Esophagus muscularis mucosa (tissue), 4 donors: ENCODE measurements around the gene PANX1. TPM values are rescaled to one million over a fixed set of nuclear protein-coding genes. Genes with fewer than 3 reads are reported as not detected.

ENCODE experiments used
- DNase-seq: peaks from one replicate; pipeline ENCODE4 v3.0.0-alpha.2; 2017; ENCODE audit errors: extremely low spot score
- H3K27ac ChIP-seq, 4 donors: fragments of 200-600 bp; sonication (generic); replicated peaks in 1 of 4; 1 replicate in 3 of 4; 2 replicates in 1 of 4; pipeline ENCODE4 v1.5.1; 2016 to 2019; ENCODE audit warnings: mild to moderate bottlenecking in 1 of 4
- H3K27me3 ChIP-seq, 4 donors: fragments of 200-600 bp; sonication (generic); one replicate each; pipeline versions ENCODE4 v1.5.1 to v1.6.0; 2016 to 2019
- H3K36me3 ChIP-seq, 4 donors: fragments of 200-600 bp; sonication (generic); one replicate each; pipeline ENCODE4 v1.5.1; 2016 to 2019
- H3K4me1 ChIP-seq, 4 donors: fragments of 200-600 bp; sonication (generic); one replicate each; pipeline ENCODE4 v1.5.1; 2016 to 2019
- H3K4me3 ChIP-seq, 4 donors: fragments of 200-600 bp; sonication (generic); 1 replicate in 2 of 4; 2 replicates in 2 of 4; pipeline ENCODE4 v1.5.1; 2016 to 2019; ENCODE audit warnings: mild to moderate bottlenecking in 4 of 4, moderate library complexity in 1 of 4
- H3K9me3 ChIP-seq, 4 donors: fragments of 200-600 bp; sonication (generic); 1 replicate in 3 of 4; 2 replicates in 1 of 4; pipeline ENCODE4 v1.5.1; 2016 to 2019
- CTCF ChIP-seq, 3 experiments: fragments of 200-600 bp in 2 of 3; fragments of 450-650 bp in 1 of 3; sonication (generic) in 2 of 3; IDR thresholded peaks; one replicate each; pipeline ENCODE4 v1.5.1; 2017 to 2019; ENCODE audit warnings: antibody characterized with exemption in 3 of 3, mild to moderate bottlenecking in 2 of 3, moderate library complexity in 1 of 3
- EP300 ChIP-seq: sonication (generic); formaldehyde crosslinking; IDR thresholded peaks from one replicate; pipeline ENCODE4 v1.6.1; 2017; ENCODE audit warnings: antibody characterized with exemption
- POLR2A ChIP-seq: fragments of 450-650 bp; IDR thresholded peaks from one replicate; pipeline ENCODE4 v1.6.1; 2017; ENCODE audit warnings: antibody characterized with exemption, moderate library complexity, mild to moderate bottlenecking, low read depth
- POLR2AphosphoS5 ChIP-seq, 2 donors: sonication (generic); formaldehyde crosslinking; IDR thresholded peaks; one replicate each; pipeline ENCODE4 v1.6.1; 2017; ENCODE audit warnings: antibody characterized with exemption in 2 of 2
- WGBS: methylation state at CpG from one replicate; pipeline ENCODE4 v1.1.5; 2018; 5-methylcytosine and 5-hydroxymethylcytosine counted together
- intact Hi-C: fragments of 100-400 bp; cut with DNase I; formaldehyde crosslinking; loops from one replicate; pipeline ENCODE4 v1.15.1; 2023
- total RNA-seq, 4 donors: library from RNA; depleted of rRNA; stranded (reverse); fragments of >200 nt; gene quantifications; one replicate each; pipeline versions ENCODE4 v1.1.0 to v1.2.1, GENCODE V29; 2016

PANX1 gene
- total RNA-seq, 4 donors from 2014 or later: 25.7 to 35.6 (median 29.7) TPM

- WGBS: 93% methylated on average over 4 of the region's 4 CpGs
- no peak overlapping the region for H3K27ac ChIP-seq
- H3K36me3 ChIP-seq: no peaks in the 10 kb centered on the region
- no peaks in the 10 kb centered on the region for H3K27me3 ChIP-seq
- peaks cover 0 to 7% (median 0%) of the 10 kb centered on the region in 4 donors for H3K9me3 ChIP-seq
- TF ChIP-seq CTCF (IDR thresholded peaks at IDR 0.05): no peak
- TF ChIP-seq POLR2A: no peak
- TF ChIP-seq EP300: no peak
- no peak for TF ChIP-seq POLR2AphosphoS5 (IDR thresholded peaks at IDR 0.05)
- intact Hi-C loops: no loop called here
- no peak for DNase-seq
- H3K4me3 ChIP-seq: no peak overlapping the region
- peaks cover 0 to 6% (median 4%) of the 10 kb centered on the region in 4 donors for H3K4me1 ChIP-seq
These were observed 21.9 kb upstream of the PANX1 start for GRCh38 chr11:94106716-94107115.

DNA sequence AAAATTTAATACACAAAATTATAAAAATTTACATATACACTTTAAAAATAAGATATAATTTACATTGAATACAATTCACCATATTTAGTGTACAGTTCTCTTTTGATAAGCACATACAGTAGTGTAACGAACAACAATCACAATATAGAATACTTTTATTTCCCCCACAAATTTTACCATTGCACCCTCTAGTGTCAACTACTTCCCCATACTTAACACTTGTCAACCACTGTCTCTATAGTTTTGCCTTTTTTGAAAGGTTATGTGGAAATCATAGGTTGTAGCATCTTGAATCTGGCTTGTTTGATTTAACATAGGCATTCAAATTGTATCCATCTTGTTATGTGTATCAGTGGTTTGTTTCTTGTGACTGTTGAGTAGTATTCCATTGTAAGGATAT is 21.3 kb upstream of the PANX1 start:
- no peaks in the 10 kb centered on the region for H3K36me3 ChIP-seq
- no peak for DNase-seq
- H3K4me3 ChIP-seq: no peak overlapping the region
- no peaks in the 10 kb centered on the region for H3K27me3 ChIP-seq
- TF ChIP-seq EP300 (no peak), CTCF (IDR thresholded peaks at IDR 0.05) (no peak), POLR2A (no peak), POLR2AphosphoS5 (IDR thresholded peaks at IDR 0.05) (no peak)
- no peak overlapping the region for H3K27ac ChIP-seq
- H3K9me3 ChIP-seq: peaks cover 0 to 7% (median 0%) of the 10 kb centered on the region in 4 donors
- intact Hi-C loops: no loop called here
- 97% methylated on average over 1 of the region's 1 CpG for WGBS
- peaks cover 0 to 13% (median 11%) of the 10 kb centered on the region in 4 donors for H3K4me1 ChIP-seq

- WGBS: 67% methylated on average over 3 of the region's 3 CpGs
- Histone ChIP-seq H3K36me3 (no peaks in the 10 kb centered on the region), H3K27me3 (no peaks in the 10 kb centered on the region), H3K27ac (no peak overlapping the region), H3K4me3 (no peak overlapping the region), H3K9me3 (peaks cover 0 to 7% (median 0%) of the 10 kb centered on the region in 4 donors), H3K4me1 (peaks cover 0 to 29% (median 22%) of the 10 kb centered on the region in 4 donors)
- no peak for DNase-seq
- TF ChIP-seq EP300 (no peak), CTCF (IDR thresholded peaks at IDR 0.05) (no peak), POLR2AphosphoS5 (IDR thresholded peaks at IDR 0.05) (no peak), POLR2A (no peak)
- intact Hi-C loops: no loop called here
These were observed 17.4 kb upstream of the PANX1 start for GRCh38 chr11:94111241-94111640.

DNA sequence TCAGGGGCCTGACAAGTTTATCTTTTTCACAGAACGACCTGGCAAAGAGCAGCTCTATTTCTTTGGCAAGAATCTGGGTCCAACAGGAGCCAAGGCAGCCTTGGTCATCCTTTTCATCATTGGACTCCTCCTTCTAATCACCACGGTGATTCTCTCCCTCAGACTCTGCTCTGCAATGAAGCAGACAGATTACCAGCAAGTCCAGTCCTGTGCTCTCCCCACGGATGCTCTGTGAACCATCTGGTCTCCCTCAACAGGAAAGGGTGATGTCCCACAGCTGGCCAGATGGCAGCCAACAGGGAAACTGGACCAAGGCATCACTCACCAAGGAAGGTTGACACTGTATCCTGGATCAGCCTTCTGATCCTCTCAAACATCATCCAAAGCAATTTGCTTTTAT is 17.0 kb upstream of the PANX1 start:
- no peaks in the 10 kb centered on the region for H3K36me3 ChIP-seq
- no peaks in the 10 kb centered on the region for H3K27me3 ChIP-seq
- peak overlapping the region in 3 of 4 donors; percentile 28 to 62 (median 54) for H3K27ac ChIP-seq
- intact Hi-C loops: no loop called here
- H3K4me3 ChIP-seq: no peak overlapping the region
- H3K9me3 ChIP-seq: peaks cover 0 to 7% (median 0%) of the 10 kb centered on the region in 4 donors
- 31% methylated on average over 3 of the region's 3 CpGs for WGBS
- no peak for DNase-seq
- TF ChIP-seq EP300: no peak
- H3K4me1 ChIP-seq: peaks cover 0 to 33% (median 26%) of the 10 kb centered on the region in 4 donors

- Histone ChIP-seq H3K4me1 (peaks cover 0 to 33% (median 26%) of the 10 kb centered on the region in 4 donors), H3K9me3 (peaks cover 0 to 7% (median 0%) of the 10 kb centered on the region in 4 donors), H3K4me3 (no peak overlapping the region), H3K27ac (peak overlapping the region in 3 of 4 donors; percentile 30 to 62 (median 54)), H3K36me3 (no peaks in the 10 kb centered on the region), H3K27me3 (no peaks in the 10 kb centered on the region)
- 22% methylated on average over 1 of the region's 1 CpG for WGBS
- intact Hi-C loops: no loop called here
- TF ChIP-seq CTCF (IDR thresholded peaks at IDR 0.05) (no peak), POLR2AphosphoS5 (IDR thresholded peaks at IDR 0.05) (no peak), POLR2A (no peak), EP300 (no peak)
- no peak for DNase-seq
These were observed 16.3 kb upstream of the PANX1 start for GRCh38 chr11:94112206-94112953.
